GM15510 (cell line): ENCODE results near the gene ZNF865.

Source experiments
- POLR2A ChIP-seq: IDR thresholded peaks from 3 replicates; pipeline ENCODE4 v1.6.1; 2011; ENCODE audit warnings: borderline replicate concordance; ENCODE audit not compliant: insufficient read length; ENCODE audit errors: extremely low read depth

ZNF865 gene

DNA sequence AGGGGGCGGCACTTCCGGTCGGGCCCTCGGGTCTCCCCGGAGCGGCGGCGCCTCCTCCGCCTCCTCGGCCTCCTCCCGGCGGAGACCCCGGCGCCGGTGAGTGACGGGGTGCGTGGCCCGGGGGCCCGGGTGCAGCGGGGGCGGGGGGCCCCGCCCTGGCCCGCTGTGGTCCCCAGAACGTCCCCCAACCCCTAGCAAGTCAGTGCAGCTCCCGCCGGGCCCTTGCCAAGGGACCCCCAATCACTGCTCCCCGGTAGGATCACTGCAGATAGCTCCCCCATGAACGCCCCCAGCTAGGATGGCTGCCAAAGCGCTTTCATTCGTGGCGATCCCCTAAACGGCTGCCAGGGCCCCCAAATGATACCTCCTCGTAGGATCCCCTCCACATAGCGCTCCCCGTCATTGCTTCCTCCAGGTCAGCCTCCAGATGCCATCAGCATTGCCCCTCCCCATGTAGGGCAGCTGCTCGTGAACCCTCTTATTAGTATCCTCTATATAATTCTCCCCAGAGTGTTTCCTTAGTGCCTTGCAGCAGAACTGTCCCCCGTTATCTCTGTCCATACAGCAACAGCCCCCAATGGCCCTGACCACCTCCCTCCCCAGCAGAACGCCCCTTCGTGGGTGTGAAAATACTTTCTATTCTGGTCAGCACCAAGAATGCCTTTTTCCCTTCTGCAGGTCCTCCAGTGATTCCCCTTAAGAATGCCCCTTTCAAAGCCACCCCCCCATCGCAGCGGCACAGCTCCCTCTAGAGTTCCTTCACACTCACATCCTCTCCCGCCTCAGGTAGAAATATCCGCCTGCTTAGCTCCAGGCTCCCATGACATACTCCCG is at the start of gene ZNF865:
TSS of gene ZNF865 (plus strand) at position 11 of the 834 bp plus-strand sequence. CDS start 7,972 bp downstream, outside the sequence.
- TF ChIP-seq POLR2A = peak; percentile 21

DNA sequence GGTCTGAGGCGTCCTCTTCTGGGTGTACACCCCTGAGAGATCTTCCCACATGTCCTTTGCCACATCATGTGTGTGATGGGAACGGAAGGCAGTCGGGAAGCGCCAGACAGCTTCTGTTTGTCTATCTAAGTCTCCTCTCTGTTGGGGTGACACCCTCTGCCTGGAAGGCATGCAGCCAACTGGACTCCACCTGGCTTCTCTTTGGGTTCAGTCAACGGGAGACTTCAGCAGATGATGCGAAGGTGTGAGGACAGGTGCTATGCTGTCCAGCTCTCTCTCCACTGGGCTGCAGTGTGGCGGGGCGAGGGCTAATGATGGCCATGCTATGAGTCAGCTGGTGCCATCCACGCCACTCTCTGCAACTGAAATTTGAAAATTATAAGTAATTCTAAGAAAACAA is 45.8 kb upstream of the ZNF865 start:
- no peak for TF ChIP-seq POLR2A

DNA sequence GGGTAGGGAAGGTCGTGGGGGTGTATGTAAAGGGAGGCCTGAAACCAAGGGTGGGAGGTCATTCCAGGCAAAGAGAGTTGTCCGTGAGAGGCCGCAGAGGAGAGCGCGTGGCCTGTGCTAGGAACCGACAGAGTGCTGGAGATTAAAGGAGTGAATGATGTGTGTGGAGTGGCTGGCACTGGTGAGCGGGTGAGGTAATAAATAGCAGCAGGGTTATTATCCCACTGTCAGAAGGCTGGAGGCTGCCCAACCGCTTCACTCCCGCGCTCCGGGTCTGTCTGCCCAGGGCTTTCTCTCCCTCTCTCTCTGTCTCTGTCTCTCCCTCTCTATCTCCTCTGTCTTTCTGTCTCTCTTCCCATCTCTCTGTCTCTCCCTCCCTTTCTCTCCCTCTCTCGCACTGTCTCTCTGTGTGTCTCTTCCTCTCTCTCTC is 42.2 kb upstream of the ZNF865 start:
- no peak for TF ChIP-seq POLR2A

DNA sequence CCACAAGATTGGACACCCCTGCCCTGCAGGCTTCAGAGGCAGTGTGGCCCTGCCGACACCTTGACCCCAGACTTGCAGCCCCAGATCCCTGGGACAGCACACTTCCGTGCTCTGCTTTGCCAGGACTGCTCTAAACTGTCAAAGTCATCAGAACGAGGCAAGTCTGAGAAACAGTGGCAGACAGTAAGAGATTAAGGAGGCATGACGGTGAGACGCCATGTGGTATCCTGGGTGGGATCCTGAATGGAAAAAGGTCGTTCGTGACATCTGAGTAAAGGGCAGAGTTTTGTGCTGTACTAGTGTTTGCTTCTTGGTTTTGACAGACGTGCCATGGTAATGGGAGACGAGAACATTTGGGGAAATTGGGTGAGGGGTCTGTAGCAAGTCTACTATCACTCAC is 38.6 kb upstream of the ZNF865 start:
- no peak for TF ChIP-seq POLR2A

DNA sequence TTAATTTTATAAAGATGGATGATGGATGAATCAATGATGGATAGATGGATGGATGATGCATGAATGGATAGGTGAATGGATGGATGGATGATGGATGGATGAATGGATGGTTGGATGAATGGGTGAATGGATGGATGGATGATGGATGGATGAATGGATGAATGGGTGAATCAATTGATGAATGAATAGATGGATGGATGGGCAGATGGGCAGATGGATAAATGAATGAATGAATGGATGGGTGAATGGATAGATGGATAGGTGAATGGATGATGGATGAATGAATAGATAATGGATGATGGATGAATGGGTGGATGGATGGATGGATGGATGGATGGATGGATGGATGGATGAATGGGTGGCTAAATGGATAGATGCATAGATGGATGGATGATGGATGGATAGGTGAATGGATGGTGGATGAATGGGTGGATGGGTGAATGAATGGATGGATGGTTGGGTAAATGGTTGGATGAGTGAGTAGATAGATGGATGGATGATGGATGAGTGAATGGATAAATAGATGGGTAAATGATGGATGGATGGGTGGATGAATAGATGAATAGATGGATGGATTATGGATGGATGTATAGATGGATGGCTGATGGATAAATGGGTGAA is 37.6 kb upstream of the ZNF865 start:
- TF ChIP-seq POLR2A = no peak

DNA sequence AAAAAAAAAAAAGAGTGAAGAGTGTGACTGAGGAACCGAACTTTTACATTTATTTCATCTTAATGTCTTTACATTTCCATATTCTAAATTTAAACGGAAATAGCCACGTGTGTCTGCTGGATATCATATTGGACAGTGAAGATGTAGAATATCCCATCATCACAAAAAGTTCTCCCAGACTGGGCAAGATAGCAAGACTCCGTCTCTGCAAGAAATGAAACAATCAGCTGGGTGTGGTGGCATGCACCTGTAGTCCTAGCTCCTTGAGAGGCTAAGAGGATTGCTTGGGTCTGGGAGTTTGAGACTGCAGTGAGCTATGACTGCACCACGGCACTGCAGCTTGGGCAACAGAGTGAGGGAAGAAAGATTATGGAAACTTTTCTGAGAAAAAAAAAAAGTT is 28.7 kb upstream of the ZNF865 start:
- TF ChIP-seq POLR2A = no peak

DNA sequence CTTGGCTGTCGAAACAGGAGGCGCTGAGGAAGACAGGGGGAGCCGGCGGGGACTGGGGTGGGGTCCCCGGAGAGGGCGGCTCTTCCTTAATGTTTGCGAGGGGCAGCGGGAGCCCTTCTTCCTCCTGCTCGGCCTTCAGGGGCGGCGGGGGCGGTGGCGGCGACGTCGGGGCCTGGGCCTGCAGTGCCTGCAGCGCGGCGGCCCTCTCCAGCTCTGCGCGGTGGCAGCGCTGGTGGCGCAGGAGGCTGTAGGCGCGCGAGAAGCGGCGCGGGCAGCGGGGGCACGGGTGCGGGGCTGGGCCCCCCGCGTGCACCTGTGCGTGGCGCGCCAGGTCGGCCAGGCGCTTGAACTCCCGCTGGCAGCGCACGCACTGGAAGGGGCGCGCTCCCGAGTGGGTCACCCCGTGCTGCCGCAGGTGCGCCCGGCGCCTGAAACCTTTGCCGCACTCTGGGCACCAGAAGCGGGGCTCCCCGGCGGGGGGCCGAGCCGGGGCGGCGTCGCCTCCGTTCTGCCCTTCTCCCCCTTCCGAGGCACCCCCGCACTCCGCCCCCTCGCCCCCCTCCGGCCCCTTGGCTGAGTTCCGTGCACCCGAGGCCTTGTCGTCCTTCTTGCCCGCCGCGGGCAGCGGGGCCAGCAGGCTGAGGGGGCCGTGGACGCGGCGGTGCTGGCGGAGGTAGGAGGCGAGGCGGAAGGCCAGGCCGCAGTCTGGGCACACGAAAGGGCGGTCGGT is 27.3 kb upstream of the ZNF865 start:
- TF ChIP-seq POLR2A = no peak

DNA sequence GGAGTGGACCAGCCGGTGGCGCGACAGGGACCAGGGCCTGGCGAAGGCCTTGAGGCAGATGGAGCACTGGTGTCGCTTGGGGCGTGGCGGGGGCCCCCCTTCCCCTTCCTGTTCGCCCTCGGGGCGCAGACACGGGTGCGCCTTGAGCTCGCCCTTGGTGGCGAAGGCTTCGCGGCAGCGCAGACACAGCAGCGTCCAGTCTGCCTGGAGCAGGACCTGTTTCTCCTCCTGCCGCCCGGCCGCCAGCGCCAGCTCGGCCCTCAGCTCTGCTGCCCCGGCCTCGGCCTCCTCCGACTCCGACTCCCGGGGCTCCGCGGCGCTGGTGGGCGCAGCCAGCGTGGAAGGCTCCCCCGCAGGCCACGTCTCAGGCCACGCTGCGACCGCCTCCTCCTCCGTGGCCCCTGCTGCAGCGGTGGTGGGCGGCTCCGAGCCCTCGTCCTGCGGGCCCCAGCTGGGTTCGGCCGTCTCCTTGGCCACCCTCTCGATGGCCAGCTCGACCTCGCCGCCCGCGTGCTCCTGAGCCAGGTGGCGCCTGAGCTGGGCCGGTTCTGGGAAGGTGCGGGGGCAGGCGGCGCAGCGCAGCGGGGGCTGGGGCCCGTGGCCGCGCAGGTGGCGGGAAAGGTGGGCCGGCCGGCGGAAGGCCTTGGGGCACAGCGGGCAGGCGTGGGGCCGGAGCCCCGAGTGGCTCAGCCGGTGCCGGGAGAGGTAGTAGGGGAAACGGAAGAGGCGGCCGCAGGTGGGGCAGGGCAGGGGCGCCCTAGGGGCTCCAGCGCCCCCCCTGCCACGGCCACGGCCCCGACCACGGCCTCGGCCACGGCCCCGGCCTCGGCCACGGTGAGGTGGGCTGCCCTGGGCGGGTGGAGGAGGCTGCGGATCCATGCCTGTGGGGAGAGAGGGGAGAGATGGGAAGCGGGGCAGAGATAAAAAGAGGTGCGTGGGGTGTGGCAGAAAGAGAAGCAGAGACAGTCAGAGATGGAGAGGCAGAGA is 26.4 kb upstream of the ZNF865 start:
- TF ChIP-seq POLR2A = no peak

DNA sequence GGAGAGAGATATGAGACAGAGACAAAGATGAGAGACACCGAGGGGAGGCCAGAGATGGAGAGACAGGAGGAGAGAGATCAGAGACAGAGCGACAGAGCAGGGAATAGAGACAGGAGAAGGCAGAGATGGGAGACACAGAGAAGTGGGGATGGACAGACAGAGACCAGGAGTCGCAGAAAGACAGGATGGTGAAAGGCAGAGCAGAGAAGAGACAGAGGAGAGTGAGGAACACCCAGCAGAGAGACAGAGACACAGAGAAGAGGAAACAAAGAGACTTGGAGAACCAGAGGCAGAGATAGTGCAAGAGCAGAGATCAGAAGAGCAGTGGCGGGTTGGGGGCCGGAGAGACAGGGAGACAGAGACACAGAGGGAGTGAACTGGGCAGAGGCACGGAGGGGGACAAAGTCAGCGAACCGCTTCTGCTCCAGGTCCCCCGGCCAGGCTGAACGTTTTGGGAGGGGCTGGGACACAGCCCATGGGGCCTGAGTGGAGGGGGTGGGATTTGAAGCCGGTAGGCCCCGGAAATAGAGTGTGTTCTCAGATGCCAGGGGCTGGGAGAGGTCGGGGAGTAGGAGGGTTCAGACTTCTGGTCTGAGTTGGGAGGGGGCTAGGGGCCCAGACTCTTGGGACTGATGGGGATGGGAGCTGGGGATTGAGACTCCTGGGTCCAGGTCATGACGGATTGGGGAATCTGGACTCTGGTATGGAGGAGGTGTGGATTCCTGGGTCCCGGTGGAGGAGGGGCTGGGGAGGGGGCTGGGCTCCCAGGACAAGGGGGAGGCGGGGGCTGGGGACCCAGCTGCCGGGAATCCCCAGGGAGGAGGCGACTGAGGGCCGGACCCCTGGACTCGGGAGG is 25.5 kb upstream of the ZNF865 start:
- no peak for TF ChIP-seq POLR2A

DNA sequence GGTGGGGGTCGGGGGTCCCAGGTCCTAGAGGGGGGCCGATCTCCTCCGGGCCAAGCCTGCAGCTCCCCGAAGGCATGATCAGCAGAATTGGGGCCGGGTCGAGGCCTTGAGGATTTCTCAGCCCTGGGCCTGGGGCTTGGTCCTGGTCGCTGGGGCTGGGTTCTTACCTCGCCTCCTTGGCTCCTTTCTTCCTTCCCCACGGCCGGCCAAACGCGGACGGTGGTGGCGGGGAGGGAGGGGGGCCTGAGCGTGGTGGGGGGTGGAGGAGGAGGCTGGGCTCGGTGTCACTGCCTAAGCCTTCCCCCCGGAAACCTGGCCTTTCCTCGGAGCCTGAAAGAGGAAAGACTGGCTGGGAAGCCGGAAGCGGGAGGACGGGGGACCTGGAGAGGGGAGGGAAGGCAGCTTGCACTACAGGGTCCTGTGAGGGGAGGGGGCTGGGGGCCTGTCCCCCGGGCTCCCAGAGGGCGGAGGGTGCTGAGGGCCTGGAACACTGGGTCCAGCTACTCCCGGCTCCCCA is 24.8 kb upstream of the ZNF865 start, which contains the start of gene ZNF579:
TSS of gene ZNF579 (minus strand) at position 221 of the 517 bp plus-strand sequence. CDS start 1,209 bp downstream, outside the sequence.
- TF ChIP-seq POLR2A = peak; percentile 48

DNA sequence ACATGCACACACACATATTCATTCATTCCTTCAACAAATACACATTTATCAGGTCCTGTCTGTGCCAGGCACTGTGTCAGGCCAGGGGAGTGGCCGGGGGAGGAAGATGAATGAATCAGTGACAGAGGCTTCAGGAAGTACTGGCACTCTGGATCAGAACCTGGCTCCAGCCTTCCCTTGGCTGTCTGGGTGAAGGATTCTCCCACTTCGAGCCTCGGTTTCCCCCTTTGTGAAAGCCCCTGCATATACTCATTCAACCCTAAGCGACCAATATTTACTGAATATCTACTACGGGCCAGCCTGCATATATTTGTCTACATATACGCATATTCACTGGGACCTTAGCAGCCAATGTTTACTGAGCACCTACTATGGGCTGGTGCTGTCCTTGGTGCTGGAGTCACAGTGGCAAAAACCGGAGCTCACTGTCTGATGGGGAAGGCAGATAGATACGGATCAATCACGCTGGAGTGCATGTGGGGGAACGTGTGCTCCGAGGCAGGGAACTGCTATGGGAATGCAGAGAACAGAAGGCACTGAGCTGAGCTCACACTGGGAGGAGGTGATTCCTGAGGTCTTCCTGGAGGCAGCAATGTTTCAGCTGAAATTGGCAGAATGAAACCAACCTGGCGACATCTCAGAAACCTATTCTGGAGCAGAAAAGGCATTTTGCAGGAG is 24.2 kb upstream of the ZNF865 start:
- no peak for TF ChIP-seq POLR2A

DNA sequence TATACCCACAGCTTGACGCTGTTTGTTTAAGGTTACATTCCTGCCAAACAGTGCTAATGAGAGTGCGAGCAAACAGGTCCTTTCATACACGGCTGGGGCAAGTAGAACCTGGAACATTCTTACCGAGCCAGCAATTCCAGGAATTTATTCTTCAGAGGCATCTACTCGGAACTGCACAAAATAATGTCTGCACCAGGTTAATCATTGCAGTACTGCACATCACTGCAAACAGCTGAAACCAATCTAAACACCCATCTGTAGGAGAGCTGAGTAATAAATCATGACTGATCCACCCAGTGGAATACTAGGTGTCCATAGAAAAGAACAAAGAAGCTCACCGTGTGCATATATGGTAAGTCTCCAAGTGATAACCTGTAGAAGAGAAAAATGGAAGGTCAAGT is 23.6 kb upstream of the ZNF865 start:
- TF ChIP-seq POLR2A = no peak

DNA sequence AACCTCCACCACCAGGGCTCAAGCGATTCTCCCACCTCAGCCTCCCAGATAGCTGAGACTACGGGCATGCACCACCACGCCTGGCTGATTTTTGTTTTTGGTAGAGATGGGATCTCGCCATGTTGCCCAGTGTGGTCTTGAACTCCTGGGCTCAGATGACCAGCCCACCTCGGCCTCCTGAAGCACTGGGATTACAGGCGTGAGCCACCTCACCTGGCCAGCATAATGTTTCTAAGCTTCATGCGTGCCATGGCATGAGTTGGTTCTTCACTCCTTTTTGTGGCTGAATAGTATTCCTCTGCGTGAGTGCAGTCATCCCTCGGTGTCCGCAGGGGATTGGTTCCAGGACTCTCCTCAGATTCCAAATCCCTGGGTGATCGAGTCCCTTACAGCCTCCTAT is 20.6 kb upstream of the ZNF865 start:
- TF ChIP-seq POLR2A = no peak

DNA sequence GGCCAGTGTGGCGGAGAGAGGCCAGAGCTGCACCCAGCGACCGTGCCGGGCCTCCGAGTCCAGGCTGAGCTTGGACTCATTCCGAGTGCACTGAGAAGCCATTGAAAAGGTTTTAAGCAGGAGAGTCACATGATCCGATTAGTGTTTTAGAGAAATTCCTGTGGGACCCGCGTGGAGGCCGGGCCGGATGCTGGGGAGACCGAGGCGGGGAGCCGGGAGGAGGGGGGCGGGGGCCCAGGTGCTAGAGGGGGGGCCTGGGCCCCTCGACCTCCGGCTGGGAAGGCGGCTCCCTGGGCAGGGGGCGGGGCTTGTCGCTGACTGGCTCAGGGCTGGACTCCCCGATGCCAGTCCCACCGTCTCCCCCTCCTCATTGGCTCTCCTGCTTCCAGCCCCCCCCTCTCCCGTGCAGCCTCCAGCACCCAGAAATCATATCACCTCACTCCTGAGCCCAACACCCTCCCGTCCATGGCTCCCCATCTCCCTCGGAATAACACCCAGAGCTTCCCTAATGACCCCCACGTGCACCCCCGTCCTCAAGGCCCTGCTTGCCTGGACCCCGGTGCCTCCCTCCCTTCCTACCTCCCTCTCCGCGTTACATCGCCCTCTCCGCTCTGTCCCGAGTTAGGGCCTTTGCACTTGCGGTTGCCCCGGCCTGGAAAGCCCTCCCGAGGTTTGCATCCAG is 19.6 kb upstream of the ZNF865 start:
- no peak for TF ChIP-seq POLR2A
